ENCODE results near the gene RALGPS2.

GRCh38 chr1:178954325-178954690 is 229.3 kb downstream of the RALGPS2 start:
- TF ChIP-seq, protein P1, sequence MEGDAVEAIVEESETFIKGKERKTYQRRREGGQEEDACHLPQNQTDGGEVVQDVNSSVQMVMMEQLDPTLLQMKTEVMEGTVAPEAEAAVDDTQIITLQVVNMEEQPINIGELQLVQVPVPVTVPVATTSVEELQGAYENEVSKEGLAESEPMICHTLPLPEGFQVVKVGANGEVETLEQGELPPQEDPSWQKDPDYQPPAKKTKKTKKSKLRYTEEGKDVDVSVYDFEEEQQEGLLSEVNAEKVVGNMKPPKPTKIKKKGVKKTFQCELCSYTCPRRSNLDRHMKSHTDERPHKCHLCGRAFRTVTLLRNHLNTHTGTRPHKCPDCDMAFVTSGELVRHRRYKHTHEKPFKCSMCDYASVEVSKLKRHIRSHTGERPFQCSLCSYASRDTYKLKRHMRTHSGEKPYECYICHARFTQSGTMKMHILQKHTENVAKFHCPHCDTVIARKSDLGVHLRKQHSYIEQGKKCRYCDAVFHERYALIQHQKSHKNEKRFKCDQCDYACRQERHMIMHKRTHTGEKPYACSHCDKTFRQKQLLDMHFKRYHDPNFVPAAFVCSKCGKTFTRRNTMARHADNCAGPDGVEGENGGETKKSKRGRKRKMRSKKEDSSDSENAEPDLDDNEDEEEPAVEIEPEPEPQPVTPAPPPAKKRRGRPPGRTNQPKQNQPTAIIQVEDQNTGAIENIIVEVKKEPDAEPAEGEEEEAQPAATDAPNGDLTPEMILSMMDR (IDR thresholded peaks at IDR 0.05), result no peak
- TF ChIP-seq POLR2AphosphoS5 (IDR thresholded peaks at IDR 0.05), result no peak
